PC-3 (cell line): Measurements from ENCODE around the gene COPG2. TPM values are rescaled to one million over a fixed set of nuclear protein-coding genes. Genes with fewer than 3 reads are reported as not detected.

Experiments used
- ATAC-seq: fragments of 200-7000 bp; cut with Tn5 transposase; 2 replicates; pipeline ENCODE4 v1.9.1; 2020; ENCODE audit warnings: mild to moderate bottlenecking, moderate library complexity
- BruUV-seq: library from RNA; stranded (reverse); fragments of 400-500 nt; replicated peaks from 2 replicates; lab custom pipeline; 2021; lab: Mats Ljungman, UMichigan
- CTCF ChIA-PET: fragments of 300-600 bp; sonication (Branson Sonifier 250); formaldehyde crosslinking; loops from one replicate; lab custom pipeline; 2022; ENCODE audit warnings: antibody characterized with exemption; lab: Charles Lee
- POLR2A ChIA-PET: fragments of 300-600 bp; sonication (Branson Sonifier 250); formaldehyde crosslinking; loops from one replicate; lab custom pipeline; 2022; ENCODE audit warnings: antibody characterized with exemption; ENCODE audit not compliant: unreplicated experiment; lab: Charles Lee
- DNase-seq: peaks from one replicate; pipeline ENCODE4 v3.0.0-alpha.2; 2015
- H2AFZ ChIP-seq: fragments of 300-600 bp; sonication (generic); 2 replicates; pipeline ENCODE4 v1.6.0; 2016; ENCODE audit warnings: antibody characterized with exemption, low read length
- H3F3A ChIP-seq: fragments of 300-600 bp; sonication (generic); one replicate; pipeline ENCODE4 v1.6.0; 2017; ENCODE audit warnings: antibody characterized with exemption, low read length, control low read depth, mild to moderate bottlenecking; ENCODE audit not compliant: unreplicated experiment
- H3K27ac ChIP-seq: fragments of 300-600 bp; sonication (generic); 2 replicates; pipeline ENCODE4 v1.5.1; 2016; ENCODE audit warnings: mild to moderate bottlenecking, low read length
- H3K27me3 ChIP-seq: fragments of 300-600 bp; sonication (generic); 2 replicates; pipeline ENCODE4 v1.6.1; 2016; ENCODE audit warnings: low read length, mixed read lengths
- H3K36me3 ChIP-seq: fragments of 300-600 bp; sonication (generic); 2 replicates; pipeline ENCODE4 v1.6.1; 2016; ENCODE audit warnings: low read depth, mixed run types, low read length, mixed read lengths
- H3K4me1 ChIP-seq: fragments of 300-600 bp; sonication (generic); 2 replicates; pipeline ENCODE4 v1.5.1; 2016; ENCODE audit warnings: low read length; ENCODE audit not compliant: insufficient read depth
- H3K4me2 ChIP-seq: fragments of 300-600 bp; sonication (generic); 2 replicates; pipeline ENCODE4 v1.6.0; 2016; ENCODE audit warnings: low read length
- H3K4me3 ChIP-seq: fragments of 300-600 bp; sonication (generic); 2 replicates; pipeline ENCODE4 v1.5.1; 2016; ENCODE audit warnings: mild to moderate bottlenecking, low read length, mixed read lengths
- H3K79me2 ChIP-seq: fragments of 300-600 bp; sonication (generic); 2 replicates; pipeline ENCODE4 v1.6.1; 2017; ENCODE audit warnings: low read length, mixed read lengths
- H3K9ac ChIP-seq: fragments of 300-600 bp; sonication (generic); 2 replicates; pipeline ENCODE4 v1.6.0; 2016; ENCODE audit warnings: mild to moderate bottlenecking, low read length
- H3K9me2 ChIP-seq: fragments of 300-600 bp; sonication (generic); replicated peaks from 2 replicates; pipeline ENCODE4 v1.6.1; 2016; ENCODE audit warnings: mixed run types, low read length, mixed read lengths
- H3K9me3 ChIP-seq: fragments of 300-600 bp; sonication (generic); 2 replicates; pipeline ENCODE4 v1.6.1; 2016; ENCODE audit warnings: low read length, mixed read lengths
- H4K20me1 ChIP-seq: fragments of 300-600 bp; sonication (generic); 2 replicates; pipeline ENCODE4 v1.6.1; 2016; ENCODE audit warnings: low read length, mixed read lengths
- CTCF ChIP-seq: fragments of 300-600 bp; sonication (generic); conservative IDR thresholded peaks from 2 replicates; pipeline ENCODE4 v1.5.1; 2017; ENCODE audit warnings: antibody characterized with exemption, low read depth, mild to moderate bottlenecking, low read length
- EZH2 ChIP-seq: fragments of 300-600 bp; sonication (generic); IDR thresholded peaks from one replicate; pipeline ENCODE4 v1.6.1; 2017; ENCODE audit warnings: antibody characterized with exemption, mild to moderate bottlenecking, low read length; ENCODE audit not compliant: unreplicated experiment
- EZH2phosphoT487 ChIP-seq: fragments of 300-600 bp; sonication (generic); IDR thresholded peaks from 2 replicates; pipeline ENCODE4 v1.6.1; 2018; ENCODE audit warnings: mild to moderate bottlenecking, antibody characterized with exemption, low read length, borderline replicate concordance
- intact Hi-C: fragments of 100-400 bp; cut with micrococcal nuclease; formaldehyde crosslinking; loops from 2 replicates; pipeline ENCODE4 v1.9.0; 2023
- total RNA-seq: library from RNA; depleted of rRNA; stranded (reverse); fragments of >200 nt; gene quantifications from 2 replicates; pipeline ENCODE4 v1.2.3, GENCODE V29; 2014

The COPG2 gene
- total RNA-seq, 1 experiment from 2014 or later = 9.1 TPM

GRCh38 chr7:130486954-130487436, 181.6 kb downstream of the COPG2 start:
- H3K36me3 ChIP-seq = no peaks in the 10 kb centered on the region
- H3K27ac ChIP-seq = peak overlapping the region; percentile 31; the same call in 1 of the 2 replicates
- H3K9ac ChIP-seq = peak overlapping the region; percentile 80
- peak overlapping the region; percentile 99 for H2AFZ ChIP-seq
- H3K9me2 ChIP-seq = no peaks in the 10 kb centered on the region
- ATAC-seq (no peak), DNase-seq (peak; percentile 47)
- TF ChIP-seq CTCF (no peak), EZH2 (no peak), EZH2phosphoT487 (no peak)
- BruUV-seq = no TSS peak
- H3K4me1 ChIP-seq = peaks cover 14% of the 10 kb centered on the region
- H3K4me3 ChIP-seq = peak overlapping the region; percentile 76
- H3K79me2 ChIP-seq = peaks cover 50% of the 10 kb centered on the region
- POLR2A ChIA-PET = no interaction called here
- CTCF ChIA-PET = interaction anchor here (0.6 kb wide), 2 partner anchors 89 to 115 kb away, joined by 3 to 5 read pairs; no protein-coding TSS in a partner anchor
- no peaks in the 10 kb centered on the region for H4K20me1 ChIP-seq
- intact Hi-C loops = loop anchor here (2.0 to 5.0 kb wide), 2 partner anchors 65 to 130 kb away; no protein-coding TSS in a partner anchor
- no peaks in the 10 kb centered on the region for H3K9me3 ChIP-seq
- peak overlapping the region; percentile 97 for H3K4me2 ChIP-seq
- no peaks in the 10 kb centered on the region for H3K27me3 ChIP-seq
- H3F3A ChIP-seq = no peaks in the 10 kb centered on the region

GRCh38 chr7:130486114-130486953, 182.2 kb downstream of the COPG2 start:
- H3K9me3 ChIP-seq = no peaks in the 10 kb centered on the region
- no peaks in the 10 kb centered on the region for H4K20me1 ChIP-seq
- no peaks in the 10 kb centered on the region for H3F3A ChIP-seq
- peak overlapping the region; percentile 80 for H3K9ac ChIP-seq
- no TSS peak for BruUV-seq
- CTCF ChIA-PET = no interaction called here
- intact Hi-C loops = loop anchor here (2.0 to 5.0 kb wide), 2 partner anchors 64 to 130 kb away; no protein-coding TSS in a partner anchor
- H3K4me3 ChIP-seq = peak overlapping the region; percentile 76
- POLR2A ChIA-PET = no interaction called here
- ATAC-seq = peak; percentile 74
- H3K27me3 ChIP-seq = no peaks in the 10 kb centered on the region
- no peaks in the 10 kb centered on the region for H3K36me3 ChIP-seq
- peak overlapping the region; percentile 31; the same call in 1 of the 2 replicates for H3K27ac ChIP-seq
- no peaks in the 10 kb centered on the region for H3K9me2 ChIP-seq
- TF ChIP-seq CTCF = peak; percentile 75
- TF ChIP-seq EZH2phosphoT487 = no peak
- peak; percentile 85 for DNase-seq
- H3K79me2 ChIP-seq = peaks cover 46% of the 10 kb centered on the region
- peaks cover 14% of the 10 kb centered on the region for H3K4me1 ChIP-seq
- peak overlapping the region; percentile 97 for H3K4me2 ChIP-seq
- H2AFZ ChIP-seq = peak overlapping the region; percentile 99
